ENCODE results near the gene LGI4. TPM values are rescaled to one million over a fixed set of nuclear protein-coding genes. Genes with fewer than 3 reads are reported as not detected.

Gene LGI4
- total and polyA plus RNA-seq, 4 donors, result 0.18 to 1.5 (median 1.1) TPM

- WGBS, result 94% methylated on average over 6 of the region's 6 CpGs
- H3K4me1 ChIP-seq (ENCODE audit: control insufficient read depth in 4 of 4, insufficient read depth in 4 of 4, low read length in 3 of 4), result peaks cover 0 to 4% (median 2%) of the 10 kb centered on the region in 4 donors
- TF ChIP-seq ZBTB33 (IDR thresholded peaks at IDR 0.05) (no peak), TAF1 (conservative IDR thresholded peaks at IDR 0.05) (no peak), RXRA (IDR thresholded peaks at IDR 0.05) (no peak), CTCF (IDR thresholded peaks at IDR 0.05; ENCODE audit: low read depth, low read length, missing input control) (no peak), SP1 (IDR thresholded peaks at IDR 0.05) (no peak), FOXA2 (IDR thresholded peaks at IDR 0.05) (no peak), REST (IDR thresholded peaks at IDR 0.05) (no peak), HNF4G (IDR thresholded peaks at IDR 0.05) (no peak), YY1 (IDR thresholded peaks at IDR 0.05) (no peak), RAD21 (IDR thresholded peaks at IDR 0.05) (no peak), JUND (IDR thresholded peaks at IDR 0.05) (no peak), HNF4A (conservative IDR thresholded peaks at IDR 0.05) (no peak), EGR1 (IDR thresholded peaks at IDR 0.05; ENCODE audit: low read depth in 2 of 2) (no peak), GABPA (IDR thresholded peaks at IDR 0.05 in 1 of 2, conservative IDR thresholded peaks at IDR 0.05 in 1 of 2) (no peak), FOXA1 (IDR thresholded peaks at IDR 0.05) (no peak)
- no peak overlapping the region for H3K27ac ChIP-seq (ENCODE audit: low read depth in 1 of 2, low read length in 2 of 2)
- peaks cover 0 to 8% (median 5%) of the 10 kb centered on the region in 4 donors for H3K36me3 ChIP-seq (ENCODE audit: control insufficient read depth in 4 of 4, insufficient read depth in 3 of 4, low read depth in 1 of 4, low read length in 3 of 4)
- no peak overlapping the region for H3K4me3 ChIP-seq (ENCODE audit: low read depth in 1 of 3, low read length in 3 of 3)
- DNase-seq (ENCODE audit: low spot score), result no peak
- no peak overlapping the region for H3K9ac ChIP-seq (ENCODE audit: low read depth in 1 of 2, low read length in 2 of 2)
- H3K9me3 ChIP-seq (ENCODE audit: control insufficient read depth in 4 of 4, low read length in 3 of 4), result peaks cover 0 to 6% (median 2%) of the 10 kb centered on the region in 4 donors
- no peaks in the 10 kb centered on the region for H3K27me3 ChIP-seq (ENCODE audit: control insufficient read depth in 4 of 4, insufficient read depth in 4 of 4, low read length in 3 of 4)
Observed at GRCh38 chr19:35162471-35163326, 27.8 kb upstream of the LGI4 start.

- Histone ChIP-seq H3K4me1 (ENCODE audit: control insufficient read depth in 4 of 4, insufficient read depth in 4 of 4, low read length in 3 of 4) (peaks cover 0 to 4% (median 2%) of the 10 kb centered on the region in 4 donors), H3K4me3 (ENCODE audit: low read depth in 1 of 3, low read length in 3 of 3) (no peak overlapping the region), H3K9ac (ENCODE audit: low read depth in 1 of 2, low read length in 2 of 2) (no peak overlapping the region), H3K27me3 (ENCODE audit: control insufficient read depth in 4 of 4, insufficient read depth in 4 of 4, low read length in 3 of 4) (no peaks in the 10 kb centered on the region), H3K36me3 (ENCODE audit: control insufficient read depth in 4 of 4, insufficient read depth in 3 of 4, low read depth in 1 of 4, low read length in 3 of 4) (peaks cover 0 to 8% (median 5%) of the 10 kb centered on the region in 4 donors), H3K9me3 (ENCODE audit: control insufficient read depth in 4 of 4, low read length in 3 of 4) (peaks cover 0 to 6% (median 2%) of the 10 kb centered on the region in 4 donors), H3K27ac (ENCODE audit: low read depth in 1 of 2, low read length in 2 of 2) (no peak overlapping the region)
- no peak for DNase-seq (ENCODE audit: low spot score)
- 97% methylated on average over 2 of the region's 2 CpGs for WGBS
- TF ChIP-seq MAX (IDR thresholded peaks at IDR 0.05), result no peak
- TF ChIP-seq FOXA2 (IDR thresholded peaks at IDR 0.05), result no peak
- no peak for TF ChIP-seq NR2F2 (IDR thresholded peaks at IDR 0.05)
- TF ChIP-seq ATF3 (IDR thresholded peaks at IDR 0.05), result no peak
- TF ChIP-seq EGR1 (IDR thresholded peaks at IDR 0.05; ENCODE audit: low read depth in 2 of 2), result no peak
- TF ChIP-seq FOXA1 (IDR thresholded peaks at IDR 0.05), result no peak
Observed at GRCh38 chr19:35161434-35161743, 26.5 kb upstream of the LGI4 start.
